CD14-positive monocyte (primary cell): ENCODE measurements around the gene NXNL1. TPM values are rescaled to one million over a fixed set of nuclear protein-coding genes. Genes with fewer than 3 reads are reported as not detected.

Experiments
- DNase-seq, 3 donors: peaks; one replicate each; pipeline ENCODE4 v3.0.0-alpha.2; 2011 to 2022
- H2AFZ ChIP-seq: 2 replicates; pipeline ENCODE4 v1.6.0; 2012; ENCODE audit warnings: mild to moderate bottlenecking, low read depth, low read length, inconsistent platforms; ENCODE audit not compliant: insufficient read depth, poor library complexity, severe bottlenecking
- H3K27ac ChIP-seq, 2 donors: 1 replicate in 1 of 2; 2 replicates in 1 of 2; pipeline ENCODE4 v1.5.1; 2012 to 2013; ENCODE audit warnings: low read length in 2 of 2, control low read depth in 1 of 2, inconsistent platforms in 1 of 2, low read depth in 1 of 2, mild to moderate bottlenecking in 1 of 2
- H3K27me3 ChIP-seq, 2 donors: one replicate each; pipeline versions ENCODE4 v1.6.0 to v1.6.1; 2011 to 2013; ENCODE audit warnings: low read length in 2 of 2; ENCODE audit not compliant: control insufficient read depth in 2 of 2, insufficient read depth in 2 of 2
- H3K36me3 ChIP-seq, 2 donors: replicated peaks in 1 of 2; 1 replicate in 1 of 2; 2 replicates in 1 of 2; pipeline versions ENCODE4 v1.5.1 to v1.6.1; 2012 to 2013; ENCODE audit warnings: low read length in 2 of 2, control low read depth in 1 of 2, inconsistent platforms in 1 of 2, mild to moderate bottlenecking in 1 of 2; ENCODE audit not compliant: insufficient read depth in 2 of 2, control insufficient read depth in 1 of 2
- H3K4me1 ChIP-seq, 2 donors: 1 replicate in 1 of 2; 2 replicates in 1 of 2; pipeline versions ENCODE4 v1.5.1 to v1.6.1; 2012 to 2013; ENCODE audit warnings: low read length in 2 of 2, control low read depth in 1 of 2, inconsistent platforms in 1 of 2, mild to moderate bottlenecking in 1 of 2, moderate library complexity in 1 of 2; ENCODE audit not compliant: insufficient read depth in 2 of 2, control insufficient read depth in 1 of 2
- H3K4me2 ChIP-seq: replicated peaks from 2 replicates; pipeline ENCODE3; 2012; ENCODE audit warnings: low read length, moderate library complexity, mild to moderate bottlenecking; ENCODE audit not compliant: poor library complexity, severe bottlenecking; ENCODE audit errors: extremely low read depth
- H3K4me3 ChIP-seq, 3 experiments: fragments of 200-600 bp in 1 of 3; sonication (generic) in 1 of 3; replicated peaks in 1 of 3; 1 replicate in 2 of 3; 2 replicates in 1 of 3; pipeline ENCODE4 v1.5.1; 2011 to 2013; ENCODE audit warnings: low read length in 3 of 3, mild to moderate bottlenecking in 3 of 3, control low read depth in 2 of 3, low read depth in 2 of 3, inconsistent platforms in 1 of 3, moderate library complexity in 1 of 3
- H3K79me2 ChIP-seq: 2 replicates; pipeline ENCODE4 v1.6.0; 2012; ENCODE audit warnings: mild to moderate bottlenecking, control low read depth, inconsistent platforms, low read length, moderate library complexity; ENCODE audit not compliant: insufficient read depth
- H3K9ac ChIP-seq: 2 replicates; pipeline ENCODE4 v1.6.0; 2017; ENCODE audit warnings: low read length, mild to moderate bottlenecking; ENCODE audit not compliant: insufficient read depth, poor library complexity, severe bottlenecking
- H3K9me3 ChIP-seq, 2 donors: replicated peaks in 1 of 2; 1 replicate in 1 of 2; 2 replicates in 1 of 2; pipeline versions ENCODE4 v1.5.1 to v1.6.1; 2012 to 2013; ENCODE audit warnings: low read length in 2 of 2, control low read depth in 1 of 2; ENCODE audit not compliant: control insufficient read depth in 1 of 2, insufficient read depth in 1 of 2
- H4K20me1 ChIP-seq: 2 replicates; pipeline ENCODE4 v1.6.0; 2012; ENCODE audit warnings: mild to moderate bottlenecking, low read length, control low read depth, moderate library complexity; ENCODE audit not compliant: insufficient read depth
- H3K27ac Mint-ChIP-seq, 7 donors: one replicate each; pipeline ENCODE4 v1.8.0; 2020; ENCODE audit warnings: mild to moderate bottlenecking in 7 of 7, mixed read lengths in 7 of 7, moderate library complexity in 6 of 7, inconsistent platforms in 2 of 7
- H3K27me3 Mint-ChIP-seq, 3 donors: one replicate each; pipeline ENCODE4 v1.8.0; 2021 to 2022; ENCODE audit warnings: low read depth in 3 of 3, mild to moderate bottlenecking in 3 of 3, mixed read lengths in 3 of 3, moderate library complexity in 3 of 3, inconsistent platforms in 1 of 3
- H3K36me3 Mint-ChIP-seq, 2 donors: one replicate each; pipeline ENCODE4 v1.8.0; 2020; ENCODE audit warnings: mixed read lengths in 2 of 2, inconsistent platforms in 1 of 2, mild to moderate bottlenecking in 1 of 2
- H3K4me1 Mint-ChIP-seq: one replicate; pipeline ENCODE4 v1.8.0; 2020; ENCODE audit warnings: mild to moderate bottlenecking, mixed read lengths
- H3K4me3 Mint-ChIP-seq, 2 donors: one replicate each; pipeline ENCODE4 v1.8.0; 2020; ENCODE audit warnings: mild to moderate bottlenecking in 2 of 2, mixed read lengths in 2 of 2, moderate library complexity in 1 of 2
- H3K9me3 Mint-ChIP-seq, 7 donors: one replicate each; pipeline ENCODE4 v1.8.0; 2020 to 2022; ENCODE audit warnings: mixed read lengths in 7 of 7, mild to moderate bottlenecking in 6 of 7, moderate library complexity in 6 of 7, inconsistent platforms in 2 of 7
- WGBS: methylation state at CpG from one replicate; pipeline ENCODE4 v1.1.5; 2013; ENCODE audit warnings: missing lambda C conversion rate; ENCODE audit not compliant: insufficient coverage; 5-methylcytosine and 5-hydroxymethylcytosine counted together
- intact Hi-C, 2 donors: fragments of 100-400 bp; cut with micrococcal nuclease; formaldehyde crosslinking; loops; one replicate each; pipeline versions ENCODE4 v1.15.0 to v1.15.1; 2023
- polyA plus RNA-seq, 3 donors: library from polyadenylated mRNA; depleted of rRNA in 1 of 3; unstranded in 2 of 3; stranded (reverse) in 1 of 3; fragments of 300-500 nt in 2 of 3; fragments of >200 nt in 1 of 3; fragmentation: Illumina TruSeq in 2 of 3; gene quantifications; 1 replicate in 2 of 3; 2 replicates in 1 of 3; pipeline ENCODE4 v1.2.3, GENCODE V29; 2012 to 2021
- TF ChIP-seq, protein P1 (sequence below): fragments of 200-600 bp; IDR thresholded peaks from one replicate; pipeline ENCODE4 v1.8.0; 2022; ENCODE audit warnings: antibody characterized with exemption, mild to moderate bottlenecking

Gene NXNL1
- polyA plus RNA-seq, 3 donors: not detected

DNA sequence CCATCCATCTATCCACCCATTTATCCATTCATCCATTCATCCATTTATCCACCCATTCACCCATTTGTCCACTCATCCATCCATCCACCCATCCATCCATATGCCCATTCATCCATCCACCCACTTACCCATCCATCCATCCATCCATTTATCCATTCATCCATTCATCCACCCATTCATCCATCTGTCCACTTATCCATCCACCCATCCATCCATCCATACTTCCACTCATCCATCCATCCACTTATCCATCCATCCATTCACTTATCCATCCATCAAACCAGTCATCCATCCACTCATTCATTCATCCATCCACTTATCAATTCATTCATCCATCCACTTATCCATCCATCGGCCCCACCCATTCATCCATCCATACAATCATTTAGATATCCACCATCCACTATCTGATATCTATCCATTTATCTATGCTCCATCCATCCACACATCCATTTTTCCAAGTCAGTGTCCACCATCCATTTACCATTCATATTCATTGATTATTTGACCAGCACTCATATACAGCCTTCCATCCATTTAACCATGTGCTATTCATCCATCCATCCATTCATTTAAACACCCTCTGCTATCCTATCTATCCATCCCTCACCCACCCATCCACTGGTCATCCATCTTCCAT lies 15.1 kb downstream of the NXNL1 start:
- intact Hi-C loops: no loop called here
- Histone ChIP-seq H3K4me2 (no peak overlapping the region), H3K79me2 (no peaks in the 10 kb centered on the region), H2AFZ (no peak overlapping the region), H3K27me3 (peaks cover 7 to 29% of the 10 kb centered on the region in 2 donors), H3K27ac (no peak overlapping the region), H3K9ac (no peak overlapping the region), H3K36me3 (no peaks in the 10 kb centered on the region), H3K9me3 (peaks cover 3 to 10% of the 10 kb centered on the region in 2 donors), H3K4me1 (peaks cover 11 to 17% of the 10 kb centered on the region in 2 donors), H4K20me1 (no peaks in the 10 kb centered on the region), H3K4me3 (no peak overlapping the region)
- TF ChIP-seq, protein P1, sequence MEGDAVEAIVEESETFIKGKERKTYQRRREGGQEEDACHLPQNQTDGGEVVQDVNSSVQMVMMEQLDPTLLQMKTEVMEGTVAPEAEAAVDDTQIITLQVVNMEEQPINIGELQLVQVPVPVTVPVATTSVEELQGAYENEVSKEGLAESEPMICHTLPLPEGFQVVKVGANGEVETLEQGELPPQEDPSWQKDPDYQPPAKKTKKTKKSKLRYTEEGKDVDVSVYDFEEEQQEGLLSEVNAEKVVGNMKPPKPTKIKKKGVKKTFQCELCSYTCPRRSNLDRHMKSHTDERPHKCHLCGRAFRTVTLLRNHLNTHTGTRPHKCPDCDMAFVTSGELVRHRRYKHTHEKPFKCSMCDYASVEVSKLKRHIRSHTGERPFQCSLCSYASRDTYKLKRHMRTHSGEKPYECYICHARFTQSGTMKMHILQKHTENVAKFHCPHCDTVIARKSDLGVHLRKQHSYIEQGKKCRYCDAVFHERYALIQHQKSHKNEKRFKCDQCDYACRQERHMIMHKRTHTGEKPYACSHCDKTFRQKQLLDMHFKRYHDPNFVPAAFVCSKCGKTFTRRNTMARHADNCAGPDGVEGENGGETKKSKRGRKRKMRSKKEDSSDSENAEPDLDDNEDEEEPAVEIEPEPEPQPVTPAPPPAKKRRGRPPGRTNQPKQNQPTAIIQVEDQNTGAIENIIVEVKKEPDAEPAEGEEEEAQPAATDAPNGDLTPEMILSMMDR: no peak
- 100% methylated on average over 1 of the region's 1 CpG for WGBS
- DNase-seq: no peak
- Mint-ChIP-seq H3K27ac (no peak overlapping the region), H3K9me3 (peaks cover 2 to 12% (median 7%) of the 10 kb centered on the region in 7 donors), H3K27me3 (peaks cover 22 to 28% (median 25%) of the 10 kb centered on the region in 3 donors), H3K4me3 (no peak overlapping the region), H3K36me3 (peaks cover 0 to 6% of the 10 kb centered on the region in 2 donors), H3K4me1 (peaks cover 13% of the 10 kb centered on the region)

DNA sequence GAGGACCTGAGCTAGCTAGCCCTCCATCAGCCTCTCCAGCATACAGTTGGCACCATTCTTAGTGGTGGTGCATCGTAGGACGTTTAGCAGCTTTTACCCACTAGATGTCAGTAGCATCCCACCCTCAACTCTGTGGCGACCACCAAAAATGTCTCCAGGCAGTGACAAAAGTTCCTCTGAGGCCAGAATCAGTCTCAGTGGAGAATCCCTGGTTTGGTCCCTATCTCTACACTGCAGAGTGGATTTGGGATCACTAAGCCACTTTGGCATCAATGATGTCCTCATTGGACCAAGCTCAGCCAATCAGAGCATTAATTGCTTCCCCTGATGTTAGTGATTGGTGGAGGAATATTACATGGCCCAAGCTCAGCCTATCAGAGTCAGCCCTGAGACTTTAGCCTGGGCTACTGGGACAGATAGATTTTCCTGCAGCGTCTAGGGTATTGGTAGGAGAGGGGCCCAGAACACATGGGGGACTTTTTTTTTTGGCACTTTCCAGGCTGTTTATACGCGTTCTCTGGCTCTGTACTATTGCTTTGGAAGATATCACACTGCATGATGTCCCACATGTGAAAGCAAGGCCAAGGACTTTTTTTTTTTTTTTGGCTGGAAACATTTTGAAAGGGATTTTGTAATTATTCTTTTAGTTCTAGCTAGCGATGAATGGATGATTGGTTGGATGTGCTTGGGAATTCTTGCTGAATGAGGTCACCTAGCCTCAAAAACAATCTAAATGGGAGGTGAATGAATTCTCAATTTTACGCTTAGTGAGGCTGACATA lies 19.3 kb downstream of the NXNL1 start:
- intact Hi-C loops: no loop called here

More for the DNA sequence above, 19.3 kb downstream of the NXNL1 start:
- Mint-ChIP-seq H3K27me3 (peaks cover 0 to 7% (median 6%) of the 10 kb centered on the region in 3 donors), H3K27ac (no peak overlapping the region), H3K36me3 (no peaks in the 10 kb centered on the region), H3K4me3 (no peak overlapping the region), H3K9me3 (peaks cover 2 to 7% (median 5%) of the 10 kb centered on the region in 7 donors), H3K4me1 (no peaks in the 10 kb centered on the region)
- Histone ChIP-seq H3K9me3 (peaks cover 3 to 6% of the 10 kb centered on the region in 2 donors), H3K9ac (no peak overlapping the region), H3K4me2 (no peak overlapping the region), H4K20me1 (no peaks in the 10 kb centered on the region), H3K36me3 (no peaks in the 10 kb centered on the region), H3K27ac (no peak overlapping the region), H3K4me3 (no peak overlapping the region), H3K4me1 (no peaks in the 10 kb centered on the region), H3K27me3 (no peaks in the 10 kb centered on the region), H3K79me2 (no peaks in the 10 kb centered on the region), H2AFZ (no peak overlapping the region)
- 40% methylated on average over 1 of the region's 8 CpGs for WGBS
- TF ChIP-seq, protein P1: no peak
- no peak for DNase-seq
